KBM-7 (cell line): ENCODE measurements around the gene HDHD2.
A peak's percentile ranks its signal among the peaks of the same experiment; 100 is the strongest.
"Not testable (repeated sequence)": the region's sequence is repeated elsewhere in the genome, so short reads cannot be mapped to it uniquely, and the experiment has no call there.

Experiments
- DNase-seq: peaks from one replicate; pipeline ENCODE4 v3.0.0-alpha.2; 2015
- in situ Hi-C: fragments of 300-500 bp; cut with MboI; formaldehyde crosslinking; loops from 2 replicates; pipeline ENCODE4 v1.14.3; 2020; ENCODE audit warnings: low sequenced_read_pairs, low pct_unique_long_range_greater_than_20kb, mixed read lengths

Gene HDHD2, protein sequence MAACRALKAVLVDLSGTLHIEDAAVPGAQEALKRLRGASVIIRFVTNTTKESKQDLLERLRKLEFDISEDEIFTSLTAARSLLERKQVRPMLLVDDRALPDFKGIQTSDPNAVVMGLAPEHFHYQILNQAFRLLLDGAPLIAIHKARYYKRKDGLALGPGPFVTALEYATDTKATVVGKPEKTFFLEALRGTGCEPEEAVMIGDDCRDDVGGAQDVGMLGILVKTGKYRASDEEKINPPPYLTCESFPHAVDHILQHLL

GRCh38 chr18:47150029-47150823 is at the start of gene HDHD2:
Gene HDHD2, minus strand, starts transcription at chr18:47150500. Its CDS starts 14,061 bp downstream, at chr18:47136439.
- in situ Hi-C loops = no loop called here
- peak; percentile 85 for DNase-seq

GRCh38 chr18:47195961-47196360 is 45.7 kb upstream of the HDHD2 start:
- peak; percentile 49 for DNase-seq
- in situ Hi-C loops = not testable (repeated sequence)

GRCh38 chr18:47191961-47192360 is 41.7 kb upstream of the HDHD2 start:
- in situ Hi-C loops = no loop called here
- no peak for DNase-seq

GRCh38 chr18:47187721-47188120 is 37.4 kb upstream of the HDHD2 start:
- in situ Hi-C loops = no loop called here
- no peak for DNase-seq

GRCh38 chr18:47184419-47185050 is 34.2 kb upstream of the HDHD2 start:
- in situ Hi-C loops = no loop called here
- DNase-seq = peak; percentile 48

DNA sequence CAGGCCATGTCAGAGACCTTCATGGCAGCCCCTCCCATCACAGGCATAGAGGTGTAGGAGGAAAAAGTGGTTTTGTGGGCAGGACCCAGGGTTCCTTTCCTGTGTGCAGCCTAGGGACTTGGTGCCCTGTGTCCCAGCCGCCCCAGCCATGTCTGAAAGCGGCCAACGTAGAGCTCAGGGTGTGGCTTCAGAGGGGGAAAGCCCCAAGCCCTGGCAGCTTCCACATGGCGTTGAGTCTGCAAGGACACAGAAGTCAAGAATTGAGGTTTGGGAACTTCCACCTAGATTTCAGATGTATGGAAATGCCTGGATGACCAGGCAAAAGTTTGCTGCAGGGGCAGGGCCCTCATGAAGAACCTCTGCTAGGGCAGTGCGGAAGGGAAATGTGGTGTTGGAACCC is 31.9 kb upstream of the HDHD2 start:
- DNase-seq, in situ Hi-C loops: not testable (repeated sequence)

GRCh38 chr18:47180765-47181164 is 30.5 kb upstream of the HDHD2 start:
- DNase-seq = no peak
- in situ Hi-C loops = no loop called here

GRCh38 chr18:47179520-47179919 is 29.2 kb upstream of the HDHD2 start:
- DNase-seq = no peak
- in situ Hi-C loops = no loop called here

GRCh38 chr18:47175898-47176575 is 25.7 kb upstream of the HDHD2 start, which contains the start of gene IER3IP1:
Gene IER3IP1, minus strand, starts transcription at chr18:47176364. Its CDS starts 87 bp downstream, at chr18:47176277.
- peak; percentile 87 for DNase-seq
- in situ Hi-C loops = no loop called here

- no peak for DNase-seq
- in situ Hi-C loops = no loop called here
These were observed 25.1 kb upstream of the HDHD2 start for GRCh38 chr18:47175283-47175897.

- no peak for DNase-seq
- in situ Hi-C loops = no loop called here
These were observed 24.3 kb upstream of the HDHD2 start for GRCh38 chr18:47174545-47175116.

DNA sequence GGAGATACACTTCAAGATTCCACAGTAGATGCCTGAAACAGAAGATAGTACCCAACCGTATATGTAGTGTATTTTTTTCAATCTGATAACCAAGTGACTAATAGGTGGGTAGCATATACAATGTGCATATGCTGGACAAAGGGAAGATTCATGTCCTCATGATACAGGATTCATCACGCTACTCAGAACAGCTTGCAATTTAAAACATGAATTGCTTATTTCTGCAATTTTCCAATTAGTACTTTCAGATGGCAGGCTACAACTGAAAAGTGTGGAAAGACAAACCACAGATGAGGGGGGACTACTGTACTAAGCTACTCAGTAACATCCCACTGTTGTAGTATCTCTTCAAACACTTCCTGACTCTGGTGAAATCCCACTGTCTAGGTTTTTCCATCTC is 22.2 kb upstream of the HDHD2 start:
- DNase-seq = no peak
- in situ Hi-C loops = no loop called here

DNA sequence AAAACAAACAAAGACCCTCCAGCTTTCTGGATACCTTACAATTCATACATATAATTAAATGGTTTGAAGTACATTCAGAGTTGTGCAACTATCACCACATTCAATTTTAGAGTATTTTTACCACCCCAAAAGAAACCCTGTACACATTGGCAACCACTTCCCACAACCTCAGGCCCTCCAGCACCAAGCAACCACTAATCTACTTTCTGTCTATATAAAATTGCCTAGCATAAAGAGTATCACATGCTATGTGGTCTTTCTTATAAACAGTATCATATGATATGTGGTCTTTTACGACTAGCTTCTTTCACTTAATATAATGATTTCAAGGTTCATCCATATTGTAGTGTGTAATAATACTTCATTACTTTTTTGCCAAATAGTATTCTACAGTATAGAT is 18.6 kb upstream of the HDHD2 start:
- in situ Hi-C loops = no loop called here
- DNase-seq = peak; percentile 8

DNA sequence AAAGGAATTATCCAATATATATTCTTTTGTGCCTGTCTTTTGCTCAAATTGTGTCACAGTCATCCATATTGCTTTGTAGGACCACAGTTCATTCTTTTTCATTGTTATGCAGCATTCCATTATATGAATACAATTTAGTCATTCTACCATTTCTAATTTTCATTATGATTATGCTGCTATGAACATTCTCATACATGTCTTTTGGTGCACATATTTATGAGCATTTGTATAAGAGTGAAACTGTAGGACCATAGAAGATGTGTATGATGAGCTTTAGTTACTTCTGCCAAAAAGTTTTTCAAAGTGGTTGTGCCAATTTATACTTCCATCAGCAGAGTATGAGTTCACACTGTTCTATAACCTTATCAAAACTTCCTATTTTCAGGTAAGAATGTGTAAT is 18.2 kb upstream of the HDHD2 start:
- in situ Hi-C loops = no loop called here
- DNase-seq = no peak

- in situ Hi-C loops = no loop called here
- no peak for DNase-seq
These were observed 16.0 kb upstream of the HDHD2 start for GRCh38 chr18:47166294-47166693.

DNA sequence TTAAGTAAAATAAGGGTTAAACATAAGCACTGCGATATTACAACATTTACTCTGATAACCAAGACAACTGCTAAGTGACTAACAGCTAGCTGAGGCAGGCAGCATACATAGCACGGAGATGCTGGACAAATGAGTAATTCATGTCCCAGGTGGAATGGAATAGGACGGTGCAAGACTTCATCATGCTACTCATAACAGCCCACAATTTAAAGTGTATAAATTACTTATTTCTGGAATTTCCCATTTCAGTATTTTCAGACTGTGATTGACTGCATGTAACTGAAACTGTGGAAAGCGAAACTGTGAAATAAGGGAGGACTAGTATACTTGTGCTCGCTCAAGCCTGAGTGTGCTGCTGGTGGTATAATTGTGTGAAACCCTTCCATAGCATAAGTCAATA is 12.9 kb upstream of the HDHD2 start:
- no peak for DNase-seq
- in situ Hi-C loops = no loop called here

GRCh38 chr18:47160256-47160655 is 10.0 kb upstream of the HDHD2 start:
- in situ Hi-C loops = no loop called here
- no peak for DNase-seq

DNA sequence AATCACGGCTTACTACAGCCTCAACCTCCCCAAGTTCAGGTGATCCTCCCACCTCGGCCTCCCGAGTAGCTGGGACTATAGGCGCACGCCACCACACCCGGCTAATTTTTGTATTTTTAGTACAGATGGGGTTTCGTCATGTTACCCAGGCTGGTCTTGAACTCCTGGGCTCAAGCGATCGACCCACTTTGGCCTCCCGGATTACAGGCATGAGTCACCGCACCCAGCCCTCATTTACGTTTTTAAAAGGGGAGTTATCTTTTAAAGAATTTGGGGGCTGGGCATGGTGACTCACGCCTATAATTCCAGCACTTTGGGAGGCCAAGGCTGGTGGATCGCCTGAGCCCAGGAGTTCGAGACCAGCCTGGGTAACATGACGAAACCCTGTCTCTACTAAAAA is 8.1 kb upstream of the HDHD2 start:
- in situ Hi-C loops, DNase-seq: not testable (repeated sequence)

- DNase-seq = peak; percentile 7
- in situ Hi-C loops = no loop called here
These were observed 1.1 kb upstream of the HDHD2 start for GRCh38 chr18:47151439-47151838.
